Astrocyte (in vitro differentiated cells and primary cell): ENCODE results near the gene GMCL2. TPM values are rescaled to one million over a fixed set of nuclear protein-coding genes. Genes with fewer than 3 reads are reported as not detected.
A peak's percentile ranks its signal among the peaks of the same experiment; 100 is the strongest.

Experiments
- DNase-seq: peaks from one replicate; pipeline ENCODE4 v3.0.0-alpha.2; 2010; ENCODE audit warnings: low read depth
- FAIRE-seq: peaks from 2 replicates; lab custom pipeline; 2011; peaks lifted over from hg19 to GRCh38; lab: Jason Lieb, UNC
- H2AFZ ChIP-seq: 2 replicates; pipeline ENCODE4 v1.6.0; 2012; ENCODE audit warnings: low read depth, low read length, inconsistent platforms
- H3K27ac ChIP-seq: 2 replicates; pipeline ENCODE4 v1.5.1; 2011; ENCODE audit warnings: low read depth, low read length, inconsistent platforms
- H3K27me3 ChIP-seq: 2 replicates; pipeline ENCODE4 v1.6.0; 2011; ENCODE audit warnings: low read length, inconsistent platforms; ENCODE audit not compliant: insufficient read depth
- H3K36me3 ChIP-seq: 2 replicates; pipeline ENCODE4 v1.5.1; 2011; ENCODE audit warnings: low read length, inconsistent platforms; ENCODE audit not compliant: insufficient read depth
- H3K4me1 ChIP-seq: 2 replicates; pipeline ENCODE4 v1.5.1; 2011; ENCODE audit warnings: low read length, inconsistent platforms; ENCODE audit not compliant: insufficient read depth
- H3K4me2 ChIP-seq: 2 replicates; pipeline ENCODE4 v1.6.0; 2012; ENCODE audit warnings: low read length, inconsistent platforms
- H3K4me3 ChIP-seq: 2 replicates; pipeline ENCODE4 v1.5.1; 2011; ENCODE audit warnings: low read depth, mild to moderate bottlenecking, low read length, inconsistent platforms; ENCODE audit not compliant: insufficient read depth
- H3K79me2 ChIP-seq: 2 replicates; pipeline ENCODE4 v1.6.0; 2012; ENCODE audit warnings: mild to moderate bottlenecking, low read length, inconsistent platforms; ENCODE audit not compliant: insufficient read depth
- H3K9ac ChIP-seq: 2 replicates; pipeline ENCODE4 v1.6.0; 2012; ENCODE audit warnings: mild to moderate bottlenecking, low read length, inconsistent platforms
- H3K9me3 ChIP-seq: 2 replicates; pipeline ENCODE4 v1.5.1; 2012; ENCODE audit warnings: low read depth, mild to moderate bottlenecking, low read length, inconsistent platforms; ENCODE audit not compliant: insufficient read depth
- H4K20me1 ChIP-seq: 2 replicates; pipeline ENCODE4 v1.6.0; 2012; ENCODE audit warnings: low read length, inconsistent platforms; ENCODE audit not compliant: insufficient read depth
- H3K27ac Mint-ChIP-seq: one replicate; pipeline ENCODE4 v1.8.0; 2021; ENCODE audit warnings: mild to moderate bottlenecking, mixed read lengths; ENCODE audit not compliant: unreplicated experiment
- H3K27me3 Mint-ChIP-seq: one replicate; pipeline ENCODE4 v1.8.0; 2021; ENCODE audit warnings: low read depth, mixed read lengths; ENCODE audit not compliant: unreplicated experiment
- H3K36me3 Mint-ChIP-seq: one replicate; pipeline ENCODE4 v1.8.0; 2021; ENCODE audit warnings: low read depth, mixed read lengths; ENCODE audit not compliant: unreplicated experiment
- H3K4me1 Mint-ChIP-seq: one replicate; pipeline ENCODE4 v1.8.0; 2021; ENCODE audit warnings: low read depth, mixed read lengths; ENCODE audit not compliant: unreplicated experiment
- H3K4me3 Mint-ChIP-seq: one replicate; pipeline ENCODE4 v1.8.0; 2021; ENCODE audit warnings: mild to moderate bottlenecking, moderate library complexity, mixed read lengths; ENCODE audit not compliant: unreplicated experiment
- H3K9me3 Mint-ChIP-seq: one replicate; pipeline ENCODE4 v1.8.0; 2021; ENCODE audit warnings: mild to moderate bottlenecking, mixed read lengths; ENCODE audit not compliant: unreplicated experiment
- CTCF ChIP-seq: IDR thresholded peaks from 2 replicates; pipeline ENCODE4 v1.5.1; 2011; ENCODE audit warnings: low read depth, mild to moderate bottlenecking, inconsistent platforms, low read length, moderate library complexity; ENCODE audit not compliant: insufficient read depth
- EZH2 ChIP-seq: IDR thresholded peaks from 2 replicates; pipeline ENCODE4 v1.6.1; 2012; ENCODE audit warnings: mild to moderate bottlenecking, low read length, inconsistent platforms; ENCODE audit not compliant: insufficient read depth
- total RNA-seq: library from RNA; stranded (reverse); gene quantifications from 2 replicates; pipeline ENCODE4 v1.2.1, GENCODE V29; 2021

Gene GMCL2
- total RNA-seq, 1 donor from 2014 or later: not detected

- Histone ChIP-seq H2AFZ (no peak overlapping the region), H4K20me1 (no peaks in the 10 kb centered on the region), H3K36me3 (peaks cover 12% of the 10 kb centered on the region), H3K27ac (no peak overlapping the region), H3K9me3 (no peaks in the 10 kb centered on the region), H3K4me1 (peaks cover 9% of the 10 kb centered on the region), H3K4me2 (no peak overlapping the region), H3K4me3 (no peak overlapping the region), H3K9ac (no peak overlapping the region), H3K27me3 (no peaks in the 10 kb centered on the region), H3K79me2 (peaks cover 25% of the 10 kb centered on the region)
- no peaks in the 10 kb centered on the region for H3K9me3 Mint-ChIP-seq
- TF ChIP-seq CTCF (no peak), EZH2 (no peak)
- peak overlapping the region; percentile 66 for H3K4me3 Mint-ChIP-seq
- no peaks in the 10 kb centered on the region for H3K27me3 Mint-ChIP-seq
- H3K4me1 Mint-ChIP-seq: peaks cover 7% of the 10 kb centered on the region
- FAIRE-seq (no peak), DNase-seq (no peak)
- H3K27ac Mint-ChIP-seq: no peak overlapping the region
- H3K36me3 Mint-ChIP-seq: peaks cover 7% of the 10 kb centered on the region
These were observed 32.1 kb downstream of the GMCL2 start for GRCh38 chr5:178155065-178155464.

- peaks cover 25% of the 10 kb centered on the region for H3K79me2 ChIP-seq
- Mint-ChIP-seq H3K4me3 (peak within 1 kb of the TSS; percentile 94), H3K9me3 (no peaks in the 10 kb centered on the region), H3K4me1 (peaks cover 7% of the 10 kb centered on the region), H3K27me3 (no peaks in the 10 kb centered on the region), H3K36me3 (peaks cover 10% of the 10 kb centered on the region), H3K27ac (peak within 1 kb of the TSS; percentile 69)
- peak within 1 kb of the TSS; percentile 53 for H3K27ac ChIP-seq
- peaks cover 3% of the 10 kb centered on the region for H4K20me1 ChIP-seq
- no peak for TF ChIP-seq CTCF
- TF ChIP-seq EZH2: no peak
- DNase-seq (peak; percentile 96), FAIRE-seq (peak; percentile 90)
- H3K9ac ChIP-seq: peak within 1 kb of the TSS; percentile 94
- H3K4me2 ChIP-seq: peak within 1 kb of the TSS; percentile 94
- peaks cover 20% of the 10 kb centered on the region for H3K36me3 ChIP-seq
- peak within 1 kb of the TSS; percentile 75 for H2AFZ ChIP-seq
- no peaks in the 10 kb centered on the region for H3K27me3 ChIP-seq
- peaks cover 9% of the 10 kb centered on the region for H3K4me1 ChIP-seq
- H3K4me3 ChIP-seq: peak within 1 kb of the TSS; percentile 92
- H3K9me3 ChIP-seq: no peaks in the 10 kb centered on the region
These were observed 33.4 kb downstream of the GMCL2 start, which contains the start of gene NHP2 for GRCh38 chr5:178153530-178154340. NHP2 (minus strand) TSS chr5:178153885; CDS start chr5:178153817, 68 bp downstream.
